Thyroid gland (tissue), 4 donors: ENCODE data around the gene TARBP2. TPM values are rescaled to one million over a fixed set of nuclear protein-coding genes. Genes with fewer than 3 reads are reported as not detected.
A peak's percentile ranks its signal among the peaks of the same experiment; 100 is the strongest.

Experiments used
- DNase-seq, 2 donors: peaks; one replicate each; pipeline ENCODE4 v3.0.0-alpha.2; 2019
- H3K27ac ChIP-seq, 3 donors: fragments of 200-600 bp; sonication (generic); 1 replicate in 2 of 3; 2 replicates in 1 of 3; pipeline ENCODE4 v1.5.1; 2016 to 2019; ENCODE audit warnings: mild to moderate bottlenecking in 1 of 3, moderate library complexity in 1 of 3
- H3K27me3 ChIP-seq: fragments of 200-600 bp; sonication (generic); one replicate; pipeline ENCODE4 v1.5.1; 2019
- H3K36me3 ChIP-seq, 2 donors: fragments of 200-600 bp; sonication (generic); one replicate each; pipeline ENCODE4 v1.5.1; 2016 to 2019
- H3K4me1 ChIP-seq, 2 donors: fragments of 200-600 bp; sonication (generic); one replicate each; pipeline ENCODE4 v1.5.1; 2017 to 2019
- H3K4me3 ChIP-seq, 3 donors: fragments of 200-600 bp; sonication (generic); replicated peaks in 1 of 3; 1 replicate in 2 of 3; 2 replicates in 1 of 3; pipeline ENCODE4 v1.5.1; 2016; ENCODE audit warnings: mild to moderate bottlenecking in 1 of 3
- H3K9me3 ChIP-seq: fragments of 200-600 bp; sonication (generic); one replicate; pipeline ENCODE4 v1.5.1; 2017
- CTCF ChIP-seq, 6 experiments: fragments of 200-600 bp in 3 of 6; fragments of 450-650 bp in 3 of 6; sonication (generic) in 3 of 6; IDR thresholded peaks; one replicate each; pipeline ENCODE4 v1.5.1; 2016 to 2019; ENCODE audit warnings: antibody characterized with exemption in 6 of 6, mild to moderate bottlenecking in 2 of 6, inconsistent platforms in 1 of 6, moderate library complexity in 1 of 6
- POLR2A ChIP-seq, 2 donors: fragments of 450-650 bp; IDR thresholded peaks; one replicate each; pipeline ENCODE4 v1.6.1; 2017; ENCODE audit warnings: antibody characterized with exemption in 2 of 2, mild to moderate bottlenecking in 2 of 2, moderate library complexity in 1 of 2
- WGBS, 2 donors: methylation state at CpG; one replicate each; pipeline ENCODE4 v1.1.5; 2017; 5-methylcytosine and 5-hydroxymethylcytosine counted together
- intact Hi-C: fragments of 100-400 bp; cut with DNase I; formaldehyde crosslinking; loops from one replicate; pipeline ENCODE4 v1.15.1; 2023
- total RNA-seq, 4 donors: library from RNA; depleted of rRNA; stranded (reverse); fragments of >200 nt; gene quantifications; one replicate each; pipeline ENCODE4 v1.2.3, GENCODE V29; 2016

The TARBP2 gene
- total RNA-seq, 4 donors from 2014 or later, result 31.2 to 44.8 (median 34.7) TPM

- intact Hi-C loops, result no loop called here
- Histone ChIP-seq H3K4me1 (peaks cover 0 to 2% of the 10 kb centered on the region in 2 donors), H3K4me3 (no peak overlapping the region), H3K27me3 (no peaks in the 10 kb centered on the region), H3K36me3 (peaks cover 57 to 67% of the 10 kb centered on the region in 2 donors), H3K27ac (no peak overlapping the region), H3K9me3 (no peaks in the 10 kb centered on the region)
- WGBS, 2 donors, result 81% methylated on average over 9 of the region's 9 CpGs
- TF ChIP-seq CTCF (IDR thresholded peaks at IDR 0.05) (no peak), POLR2A (IDR thresholded peaks at IDR 0.05) (no peak)
- DNase-seq, result no peak
These were observed 19.0 kb upstream of the TARBP2 start for GRCh38 chr12:53481939-53482586.

- H3K9me3 ChIP-seq, result no peaks in the 10 kb centered on the region
These were observed 18.4 kb upstream of the TARBP2 start for GRCh38 chr12:53482626-53483168.

GRCh38 chr12:53483225-53483978 is 17.7 kb upstream of the TARBP2 start:
- Histone ChIP-seq H3K4me1 (peaks cover 0 to 2% of the 10 kb centered on the region in 2 donors), H3K27ac (peak overlapping the region in 1 of 3 donors; percentile 2), H3K36me3 (peaks cover 51 to 54% of the 10 kb centered on the region in 2 donors), H3K27me3 (no peaks in the 10 kb centered on the region), H3K4me3 (no peak overlapping the region), H3K9me3 (no peaks in the 10 kb centered on the region)
- WGBS, 2 donors, result 81 to 83% methylated on average over 9 of the region's 9 CpGs
- no peak for TF ChIP-seq POLR2A (IDR thresholded peaks at IDR 0.05)
- TF ChIP-seq CTCF (IDR thresholded peaks at IDR 0.05), result no peak
- intact Hi-C loops, result no loop called here
- DNase-seq, result no peak

More at GRCh38 chr12:53482626-53483168, 18.4 kb upstream of the TARBP2 start:
- H3K36me3 ChIP-seq, result peaks cover 57 to 61% of the 10 kb centered on the region in 2 donors
- no peak for TF ChIP-seq POLR2A (IDR thresholded peaks at IDR 0.05)
- TF ChIP-seq CTCF (IDR thresholded peaks at IDR 0.05), result no peak
- no peak overlapping the region for H3K27ac ChIP-seq
- H3K27me3 ChIP-seq, result no peaks in the 10 kb centered on the region
- 75 to 88% methylated on average over 13 to 14 of the region's 18 CpGs for WGBS, 2 donors
- peaks cover 0 to 2% of the 10 kb centered on the region in 2 donors for H3K4me1 ChIP-seq
- DNase-seq, result no peak
- intact Hi-C loops, result no loop called here
- H3K4me3 ChIP-seq, result no peak overlapping the region

GRCh38 chr12:53483979-53484377 is 17.1 kb upstream of the TARBP2 start:
- Histone ChIP-seq H3K9me3 (no peaks in the 10 kb centered on the region), H3K27me3 (no peaks in the 10 kb centered on the region), H3K4me1 (peaks cover 0 to 2% of the 10 kb centered on the region in 2 donors), H3K27ac (no peak overlapping the region), H3K36me3 (peaks cover 48 to 49% of the 10 kb centered on the region in 2 donors), H3K4me3 (no peak overlapping the region)
- WGBS, 2 donors, result 90 to 93% methylated on average over 4 of the region's 4 CpGs
- intact Hi-C loops, result no loop called here
- TF ChIP-seq POLR2A (IDR thresholded peaks at IDR 0.05) (no peak), CTCF (IDR thresholded peaks at IDR 0.05) (no peak)
- DNase-seq, result peak in 1 of 2 donors; percentile 16
